Measurements from ENCODE around the gene KCNAB2. TPM values are rescaled to one million over a fixed set of nuclear protein-coding genes. Genes with fewer than 3 reads are reported as not detected.

KCNAB2 gene
- total RNA-seq = 8.8 TPM

- intact Hi-C loops (cut with DNase I) = no loop called here
These were observed at the start of gene KCNAB2 for GRCh38 chr1:6045561-6045960. KCNAB2 (plus strand) TSS chr1:6045888; CDS start chr1:6051537, 5,649 bp downstream.

GRCh38 chr1:5996641-5997270, 48.9 kb upstream of the KCNAB2 start:
- no peaks in the 10 kb centered on the region for H3K9me3 ChIP-seq
- no peaks in the 10 kb centered on the region for H3K27me3 ChIP-seq
- no peak for DNase-seq (ENCODE audit: extremely low spot score in 2 of 2)
- no peak overlapping the region for H3K27ac ChIP-seq
- intact Hi-C loops (cut with DNase I) = no loop called here
- H3K4me1 ChIP-seq = peaks cover 20% of the 10 kb centered on the region
- no peaks in the 10 kb centered on the region for H3K36me3 ChIP-seq
- H3K4me3 ChIP-seq = no peak overlapping the region
- TF ChIP-seq POLR2A (IDR thresholded peaks at IDR 0.05) (no peak), POLR2AphosphoS5 (IDR thresholded peaks at IDR 0.05; ENCODE audit: insufficient read depth in 1 of 2, low read depth in 1 of 2) (no peak), CTCF (IDR thresholded peaks at IDR 0.05) (no peak)

More at GRCh38 chr1:6045561-6045960, at the start of gene KCNAB2:
- Histone ChIP-seq H3K36me3 (no peaks in the 10 kb centered on the region), H3K27ac (no peak within 1 kb of the TSS), H3K9me3 (no peaks in the 10 kb centered on the region), H3K4me3 (no peak within 1 kb of the TSS), H3K4me1 (no peaks in the 10 kb centered on the region), H3K27me3 (no peaks in the 10 kb centered on the region)
- no peak for TF ChIP-seq POLR2A (IDR thresholded peaks at IDR 0.05)
- TF ChIP-seq CTCF (IDR thresholded peaks at IDR 0.05) = no peak
- TF ChIP-seq POLR2AphosphoS5 (IDR thresholded peaks at IDR 0.05; ENCODE audit: insufficient read depth in 1 of 2, low read depth in 1 of 2) = no peak
- no peak for DNase-seq (ENCODE audit: extremely low spot score in 2 of 2)

- Histone ChIP-seq H3K27ac (no peak overlapping the region), H3K4me3 (no peak overlapping the region), H3K9me3 (no peaks in the 10 kb centered on the region), H3K36me3 (no peaks in the 10 kb centered on the region), H3K4me1 (peaks cover 20% of the 10 kb centered on the region), H3K27me3 (no peaks in the 10 kb centered on the region)
- TF ChIP-seq POLR2AphosphoS5 (IDR thresholded peaks at IDR 0.05; ENCODE audit: insufficient read depth in 1 of 2, low read depth in 1 of 2) = no peak
- TF ChIP-seq CTCF (IDR thresholded peaks at IDR 0.05) = no peak
- intact Hi-C loops (cut with DNase I) = no loop called here
- no peak for DNase-seq (ENCODE audit: extremely low spot score in 2 of 2)
These were observed 48.4 kb upstream of the KCNAB2 start for GRCh38 chr1:5997316-5997715.

- Histone ChIP-seq H3K4me1 (peaks cover 13% of the 10 kb centered on the region), H3K27ac (no peak overlapping the region), H3K4me3 (no peak overlapping the region), H3K9me3 (no peaks in the 10 kb centered on the region), H3K36me3 (no peaks in the 10 kb centered on the region), H3K27me3 (no peaks in the 10 kb centered on the region)
- intact Hi-C loops (cut with DNase I) = no loop called here
- no peak for DNase-seq (ENCODE audit: extremely low spot score in 2 of 2)
- no peak for TF ChIP-seq CTCF (IDR thresholded peaks at IDR 0.05)
- TF ChIP-seq POLR2AphosphoS5 (IDR thresholded peaks at IDR 0.05; ENCODE audit: insufficient read depth in 1 of 2, low read depth in 1 of 2) = no peak
These were observed 47.4 kb upstream of the KCNAB2 start for GRCh38 chr1:5998051-5998905.

GRCh38 chr1:5998906-5999301, 46.8 kb upstream of the KCNAB2 start:
- Histone ChIP-seq H3K4me3 (no peak overlapping the region), H3K27me3 (no peaks in the 10 kb centered on the region), H3K9me3 (no peaks in the 10 kb centered on the region), H3K4me1 (peaks cover 7% of the 10 kb centered on the region), H3K27ac (no peak overlapping the region), H3K36me3 (no peaks in the 10 kb centered on the region)
- TF ChIP-seq CTCF (IDR thresholded peaks at IDR 0.05) (no peak), POLR2AphosphoS5 (IDR thresholded peaks at IDR 0.05; ENCODE audit: insufficient read depth in 1 of 2, low read depth in 1 of 2) (no peak), POLR2A (IDR thresholded peaks at IDR 0.05) (no peak)
- no peak for DNase-seq (ENCODE audit: extremely low spot score in 2 of 2)
- intact Hi-C loops (cut with DNase I) = no loop called here
